ENCODE results near the gene MDN1.
"Not testable (repeated sequence)": the region's sequence is repeated elsewhere in the genome, so short reads cannot be mapped to it uniquely, and the experiment has no call there.

Gene MDN1

GRCh38 chr6:89731924-89732567, 87.5 kb downstream of the MDN1 start:
- Histone ChIP-seq H3K79me1 (ENCODE audit: low read length) (no peaks in the 10 kb centered on the region), H3K23ac (ENCODE audit: low read length) (no peak overlapping the region), H3K79me2 (ENCODE audit: control insufficient read depth, insufficient read depth, low read length, poor library complexity) (no peaks in the 10 kb centered on the region), H3K4me2 (ENCODE audit: low read length) (no peak overlapping the region), H4K91ac (ENCODE audit: low read depth, low read length) (no peak overlapping the region), H2AK5ac (ENCODE audit: low read length) (no peak overlapping the region), H2BK12ac (ENCODE audit: low read length) (no peak overlapping the region), H2BK5ac (ENCODE audit: low read depth, low read length, poor library complexity) (no peak overlapping the region), H3K9me3 (ENCODE audit: insufficient read depth, low read depth, low read length) (no peaks in the 10 kb centered on the region), H3K4ac (ENCODE audit: low read depth, low read length) (no peak overlapping the region), H4K12ac (ENCODE audit: low read depth, low read length) (no peak overlapping the region), H3K27ac (ENCODE audit: low read depth, low read length) (no peak overlapping the region), H3K9ac (ENCODE audit: low read length) (no peak overlapping the region), H3K14ac (ENCODE audit: low read length) (no peak overlapping the region), H3K4me3 (ENCODE audit: low read depth, low read length) (no peak overlapping the region), H3K27me3 (ENCODE audit: insufficient read depth, low read length) (no peaks in the 10 kb centered on the region), H2BK120ac (ENCODE audit: insufficient read depth, low read length, poor library complexity) (no peak overlapping the region), H2AFZ (ENCODE audit: insufficient read depth, low read length, poor library complexity) (no peak overlapping the region), H3K36me3 (ENCODE audit: control insufficient read depth in 1 of 2, insufficient read depth in 2 of 2, low read length in 2 of 2) (peaks cover 11 to 19% of the 10 kb centered on the region in 2 experiments), H3K18ac (ENCODE audit: low read length) (no peak overlapping the region), H4K8ac (ENCODE audit: low read depth, low read length) (no peak overlapping the region), H3K4me1 (ENCODE audit: control insufficient read depth in 1 of 2, insufficient read depth in 2 of 2, low read length in 2 of 2) (no peaks in the 10 kb centered on the region)
- DNase-seq, result no peak
- no CpG with 5 or more reads among the region's 3 CpGs for WGBS (ENCODE audit: extremely low coverage, insufficient coverage, insufficient read length)

- H3K79me1 ChIP-seq (ENCODE audit: low read length); H3K18ac ChIP-seq (ENCODE audit: low read length); H2BK12ac ChIP-seq (ENCODE audit: low read length); H3K79me2 ChIP-seq (ENCODE audit: control insufficient read depth, insufficient read depth, low read length, poor library complexity); H4K91ac ChIP-seq (ENCODE audit: low read depth, low read length); DNase-seq; H3K4me1 ChIP-seq (ENCODE audit: control insufficient read depth in 1 of 2, insufficient read depth in 2 of 2, low read length in 2 of 2); H4K8ac ChIP-seq (ENCODE audit: low read depth, low read length); H3K27me3 ChIP-seq (ENCODE audit: insufficient read depth, low read length); H2AFZ ChIP-seq (ENCODE audit: insufficient read depth, low read length, poor library complexity); H3K4me3 ChIP-seq (ENCODE audit: low read depth, low read length); H3K14ac ChIP-seq (ENCODE audit: low read length); H3K9ac ChIP-seq (ENCODE audit: low read length); H4K12ac ChIP-seq (ENCODE audit: low read depth, low read length); H2AK5ac ChIP-seq (ENCODE audit: low read length); H2BK5ac ChIP-seq (ENCODE audit: low read depth, low read length, poor library complexity); H3K23ac ChIP-seq (ENCODE audit: low read length); H3K4ac ChIP-seq (ENCODE audit: low read depth, low read length); H2BK120ac ChIP-seq (ENCODE audit: insufficient read depth, low read length, poor library complexity); H3K9me3 ChIP-seq (ENCODE audit: insufficient read depth, low read depth, low read length); H3K27ac ChIP-seq (ENCODE audit: low read depth, low read length); H3K4me2 ChIP-seq (ENCODE audit: low read length): not testable (repeated sequence)
- WGBS (ENCODE audit: extremely low coverage, insufficient coverage, insufficient read length), result no CpG with 5 or more reads among the region's 2 CpGs
- H3K36me3 ChIP-seq (ENCODE audit: control insufficient read depth in 1 of 2, insufficient read depth in 2 of 2, low read length in 2 of 2), result peaks cover 7 to 15% of the 10 kb centered on the region in 2 experiments
Observed at GRCh38 chr6:89731262-89731661, 88.3 kb downstream of the MDN1 start.

- DNase-seq, result no peak
- Histone ChIP-seq H3K36me3 (ENCODE audit: control insufficient read depth in 1 of 2, insufficient read depth in 2 of 2, low read length in 2 of 2) (peaks cover 11 to 18% of the 10 kb centered on the region in 2 experiments), H3K23ac (ENCODE audit: low read length) (no peak overlapping the region), H3K27ac (ENCODE audit: low read depth, low read length) (no peak overlapping the region), H3K4me1 (ENCODE audit: control insufficient read depth in 1 of 2, insufficient read depth in 2 of 2, low read length in 2 of 2) (no peaks in the 10 kb centered on the region), H3K18ac (ENCODE audit: low read length) (no peak overlapping the region), H4K8ac (ENCODE audit: low read depth, low read length) (no peak overlapping the region), H3K27me3 (ENCODE audit: insufficient read depth, low read length) (no peaks in the 10 kb centered on the region), H3K79me1 (ENCODE audit: low read length) (no peaks in the 10 kb centered on the region), H4K91ac (ENCODE audit: low read depth, low read length) (no peak overlapping the region), H2BK120ac (ENCODE audit: insufficient read depth, low read length, poor library complexity) (no peak overlapping the region), H3K9ac (ENCODE audit: low read length) (no peak overlapping the region), H3K4me3 (ENCODE audit: low read depth, low read length) (no peak overlapping the region), H4K12ac (ENCODE audit: low read depth, low read length) (no peak overlapping the region), H3K4me2 (ENCODE audit: low read length) (no peak overlapping the region), H3K9me3 (ENCODE audit: insufficient read depth, low read depth, low read length) (no peaks in the 10 kb centered on the region), H3K79me2 (ENCODE audit: control insufficient read depth, insufficient read depth, low read length, poor library complexity) (no peaks in the 10 kb centered on the region), H2AFZ (ENCODE audit: insufficient read depth, low read length, poor library complexity) (no peak overlapping the region), H3K4ac (ENCODE audit: low read depth, low read length) (no peak overlapping the region), H2AK5ac (ENCODE audit: low read length) (no peak overlapping the region), H2BK5ac (ENCODE audit: low read depth, low read length, poor library complexity) (no peak overlapping the region), H3K14ac (ENCODE audit: low read length) (no peak overlapping the region), H2BK12ac (ENCODE audit: low read length) (no peak overlapping the region)
- no CpG with 5 or more reads among the region's 1 CpG for WGBS (ENCODE audit: extremely low coverage, insufficient coverage, insufficient read length)
Observed at GRCh38 chr6:89729818-89730217, 89.8 kb downstream of the MDN1 start.

DNA sequence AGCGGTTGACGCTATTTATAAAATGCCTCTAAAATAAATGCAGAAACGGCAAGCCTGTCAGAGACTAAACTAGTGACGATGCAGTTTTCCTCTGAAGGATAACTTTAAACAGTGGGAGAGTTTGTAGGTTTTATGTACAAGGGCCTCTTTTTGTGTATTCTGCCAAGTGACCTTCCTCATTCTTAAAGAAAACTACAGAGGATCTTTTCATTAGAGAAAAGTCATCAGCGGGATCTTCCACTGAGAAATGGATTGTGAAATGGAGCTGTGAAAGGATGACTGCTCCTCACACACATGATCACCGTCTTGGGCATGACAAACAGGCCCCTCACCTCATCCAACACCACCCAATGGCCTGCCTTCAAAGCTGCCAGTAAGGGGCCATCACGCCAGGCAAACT, 92.1 kb downstream of the MDN1 start:
- no peaks in the 10 kb centered on the region for H3K4me1 ChIP-seq (ENCODE audit: control insufficient read depth in 1 of 2, insufficient read depth in 2 of 2, low read length in 2 of 2)
- H3K4me3 ChIP-seq (ENCODE audit: low read depth, low read length), result no peak overlapping the region
- H3K9me3 ChIP-seq (ENCODE audit: insufficient read depth, low read depth, low read length), result no peaks in the 10 kb centered on the region
- no CpG with 5 or more reads among the region's 7 CpGs for WGBS (ENCODE audit: extremely low coverage, insufficient coverage, insufficient read length)
- H4K12ac ChIP-seq (ENCODE audit: low read depth, low read length), result no peak overlapping the region
- no peak overlapping the region for H2AFZ ChIP-seq (ENCODE audit: insufficient read depth, low read length, poor library complexity)
- no peaks in the 10 kb centered on the region for H3K27me3 ChIP-seq (ENCODE audit: insufficient read depth, low read length)
- H3K9ac ChIP-seq (ENCODE audit: low read length), result no peak overlapping the region
- H2BK120ac ChIP-seq (ENCODE audit: insufficient read depth, low read length, poor library complexity), result no peak overlapping the region
- H2AK5ac ChIP-seq (ENCODE audit: low read length), result no peak overlapping the region
- H4K91ac ChIP-seq (ENCODE audit: low read depth, low read length), result no peak overlapping the region
- no peak overlapping the region for H2BK12ac ChIP-seq (ENCODE audit: low read length)
- H3K4me2 ChIP-seq (ENCODE audit: low read length), result no peak overlapping the region
- no peak overlapping the region for H3K14ac ChIP-seq (ENCODE audit: low read length)
- DNase-seq, result no peak
- H3K79me1 ChIP-seq (ENCODE audit: low read length), result no peaks in the 10 kb centered on the region
- no peak overlapping the region for H3K27ac ChIP-seq (ENCODE audit: low read depth, low read length)
- no peak overlapping the region for H3K23ac ChIP-seq (ENCODE audit: low read length)
- H3K18ac ChIP-seq (ENCODE audit: low read length), result no peak overlapping the region
- peaks cover 11 to 17% of the 10 kb centered on the region in 2 experiments for H3K36me3 ChIP-seq (ENCODE audit: control insufficient read depth in 1 of 2, insufficient read depth in 2 of 2, low read length in 2 of 2)
- no peak overlapping the region for H3K4ac ChIP-seq (ENCODE audit: low read depth, low read length)
- no peaks in the 10 kb centered on the region for H3K79me2 ChIP-seq (ENCODE audit: control insufficient read depth, insufficient read depth, low read length, poor library complexity)
- no peak overlapping the region for H2BK5ac ChIP-seq (ENCODE audit: low read depth, low read length, poor library complexity)
- H4K8ac ChIP-seq (ENCODE audit: low read depth, low read length), result no peak overlapping the region

Data from trophoblast cell (in vitro differentiated cells and primary cell).